HCT116 (cell line): ENCODE results near the gene CAMSAP1.
"Not testable (repeated sequence)": the region's sequence is repeated elsewhere in the genome, so short reads cannot be mapped to it uniquely, and the experiment has no call there.

ENCODE experiments used
- CTCF ChIP-seq, 3 experiments: fragments of 200-600 bp in 1 of 3; sonication (generic) in 1 of 3; IDR thresholded peaks in 2 of 3; conservative IDR thresholded peaks in 1 of 3; 2 replicates each; pipeline ENCODE4 v1.5.1; 2012 to 2017; ENCODE audit warnings: low read depth in 2 of 3, low read length in 2 of 3, antibody characterized with exemption in 1 of 3, borderline replicate concordance in 1 of 3, control low read depth in 1 of 3, mild to moderate bottlenecking in 1 of 3, mixed read lengths in 1 of 3, mixed run types in 1 of 3, moderate library complexity in 1 of 3; ENCODE audit not compliant: insufficient read depth in 1 of 3
- EZH2phosphoT487 ChIP-seq: fragments of 200-600 bp; IDR thresholded peaks from 2 replicates; pipeline ENCODE4 v1.6.1; 2018; ENCODE audit warnings: antibody characterized with exemption, borderline replicate concordance
- POLR2A ChIP-seq: IDR thresholded peaks from 2 replicates; pipeline ENCODE4 v1.7.0; 2011; ENCODE audit warnings: borderline replicate concordance; ENCODE audit not compliant: insufficient read depth, insufficient read length; ENCODE audit errors: extremely low read depth
- POLR2AphosphoS5 ChIP-seq: IDR thresholded peaks from 2 replicates; pipeline ENCODE4 v1.6.1; 2011; ENCODE audit warnings: mild to moderate bottlenecking, low read depth, low read length, moderate library complexity
- SP1 ChIP-seq: IDR thresholded peaks from 2 replicates; pipeline ENCODE4 v1.6.1; 2012; ENCODE audit warnings: low read depth

GRCh38 chr9:135916227-135916626 lies 8.9 kb upstream of the CAMSAP1 start:
- not testable (repeated sequence) for TF ChIP-seq CTCF (IDR thresholded peaks at IDR 0.05 in 2 of 3, conservative IDR thresholded peaks at IDR 0.05 in 1 of 3; ENCODE audit: borderline replicate concordance in 1 of 3, insufficient read depth in 1 of 3, low read depth in 2 of 3, low read length in 2 of 3); EZH2phosphoT487; SP1; POLR2A; POLR2AphosphoS5
